ENCODE measurements around the gene MICALL2. TPM values are rescaled to one million over a fixed set of nuclear protein-coding genes. Genes with fewer than 3 reads are reported as not detected.

MICALL2 gene
- total and polyA plus RNA-seq, 12 donors = 7.9 to 1,057 (median 77.7) TPM

GRCh38 chr7:1489336-1489735 lies 30.1 kb upstream of the MICALL2 start:
- H3K4me3 ChIP-seq = no peak overlapping the region
- peaks cover 0 to 67% of the 10 kb centered on the region in 2 donors for H3K36me3 ChIP-seq (replicated peaks in 1 of 2)
- DNase-seq = no peak
- no peaks in the 10 kb centered on the region for H3K4me1 ChIP-seq (replicated peaks in 1 of 2)
- intact Hi-C loops (cut with DNase I) = no loop called here
- no peaks in the 10 kb centered on the region for H3K9me3 ChIP-seq (replicated peaks in 1 of 3)
- no peaks in the 10 kb centered on the region for H3K27me3 ChIP-seq
- WGBS, 4 donors = 93 to 100% (median 97%) methylated on average over 5 to 18 of the region's 18 CpGs
- no peak for TF ChIP-seq POLR2A (IDR thresholded peaks at IDR 0.05)
- no peak for TF ChIP-seq CTCF (IDR thresholded peaks at IDR 0.05)
- no peak overlapping the region for H3K27ac ChIP-seq

- Histone ChIP-seq H3K4me3 (no peak overlapping the region), H3K27ac (no peak overlapping the region), H3K36me3 (replicated peaks in 1 of 2) (peaks cover 0 to 68% of the 10 kb centered on the region in 2 donors), H3K4me1 (replicated peaks in 1 of 2) (no peaks in the 10 kb centered on the region), H3K9me3 (replicated peaks in 1 of 3) (no peaks in the 10 kb centered on the region), H3K27me3 (no peaks in the 10 kb centered on the region)
- peak; percentile 86 to 96 (median 92) for DNase-seq
- no peak for TF ChIP-seq POLR2A (IDR thresholded peaks at IDR 0.05)
- no peak for TF ChIP-seq CTCF (IDR thresholded peaks at IDR 0.05)
- WGBS, 4 donors = 57 to 63% (median 60%) methylated on average over 9 to 20 of the region's 20 CpGs; no CpG with 5 or more reads in 1 of the 4 donors
- intact Hi-C loops (cut with DNase I) = no loop called here
Observed at GRCh38 chr7:1488016-1488415, 28.7 kb upstream of the MICALL2 start.

GRCh38 chr7:1487466-1487865 lies 28.2 kb upstream of the MICALL2 start:
- whole genome bisulfite sequencing, 4 donors = 91 to 93% (median 93%) methylated on average over 13 to 25 of the region's 25 CpGs
- no peaks in the 10 kb centered on the region for H3K9me3 ChIP-seq (replicated peaks in 1 of 3)
- no peaks in the 10 kb centered on the region for H3K27me3 ChIP-seq
- H3K4me3 ChIP-seq = no peak overlapping the region
- H3K36me3 ChIP-seq (replicated peaks in 1 of 2) = peaks cover 0 to 73% of the 10 kb centered on the region in 2 donors
- intact Hi-C loops (cut with DNase I) = no loop called here
- no peak for TF ChIP-seq POLR2A (IDR thresholded peaks at IDR 0.05)
- DNase-seq = no peak
- H3K27ac ChIP-seq = no peak overlapping the region
- no peaks in the 10 kb centered on the region for H3K4me1 ChIP-seq (replicated peaks in 1 of 2)

DNA sequence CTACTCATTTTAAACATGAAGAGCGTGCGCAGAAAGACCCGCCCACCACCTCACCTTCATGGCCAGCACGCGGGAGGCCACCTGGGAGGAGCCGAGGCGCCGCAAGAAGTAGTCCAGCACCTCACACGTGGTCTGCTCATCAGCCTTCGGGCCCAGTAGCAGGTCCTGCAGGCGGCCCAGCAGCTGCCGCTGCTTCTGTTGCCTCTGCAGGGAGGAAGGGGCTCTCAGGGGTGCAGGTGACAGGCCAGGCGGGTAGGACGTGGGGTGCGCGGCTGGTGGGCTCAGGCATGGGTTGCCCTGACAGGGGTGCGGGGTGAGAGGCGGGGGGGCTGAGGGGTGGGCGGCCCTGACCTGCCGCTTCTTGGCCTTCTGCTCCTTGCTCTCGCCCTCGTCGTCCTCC lies 27.3 kb upstream of the MICALL2 start:
- no peak for DNase-seq
- peaks cover 0 to 82% of the 10 kb centered on the region in 2 donors for H3K36me3 ChIP-seq (replicated peaks in 1 of 2)
- TF ChIP-seq CTCF (IDR thresholded peaks at IDR 0.05) (no peak), POLR2A (IDR thresholded peaks at IDR 0.05) (no peak)
- no peaks in the 10 kb centered on the region for H3K27me3 ChIP-seq
- intact Hi-C loops (cut with DNase I) = no loop called here
- 85 to 95% (median 94%) methylated on average over 14 to 23 of the region's 23 CpGs for WGBS, 4 donors
- no peaks in the 10 kb centered on the region for H3K9me3 ChIP-seq (replicated peaks in 1 of 3)
- H3K4me1 ChIP-seq (replicated peaks in 1 of 2) = no peaks in the 10 kb centered on the region
- no peak overlapping the region for H3K4me3 ChIP-seq
- H3K27ac ChIP-seq = no peak overlapping the region

- Histone ChIP-seq H3K9me3 (replicated peaks in 1 of 3) (no peaks in the 10 kb centered on the region), H3K4me3 (no peak overlapping the region), H3K27me3 (no peaks in the 10 kb centered on the region), H3K27ac (no peak overlapping the region), H3K36me3 (replicated peaks in 1 of 2) (peaks cover 0 to 94% of the 10 kb centered on the region in 2 donors), H3K4me1 (replicated peaks in 1 of 2) (no peaks in the 10 kb centered on the region)
- no peak for DNase-seq
- intact Hi-C loops (cut with DNase I) = no loop called here
- no peak for TF ChIP-seq CTCF (IDR thresholded peaks at IDR 0.05)
- no peak for TF ChIP-seq POLR2A (IDR thresholded peaks at IDR 0.05)
- 87 to 96% (median 93%) methylated on average over 9 to 19 of the region's 19 CpGs for WGBS, 4 donors
Observed at GRCh38 chr7:1485156-1485555, 25.9 kb upstream of the MICALL2 start.

All from adrenal gland (tissue), 12 donors.